ENCODE data around the gene ANKRD11.
"Not testable (repeated sequence)": the region's sequence is repeated elsewhere in the genome, so short reads cannot be mapped to it uniquely, and the experiment has no call there.

ANKRD11 gene

DNA sequence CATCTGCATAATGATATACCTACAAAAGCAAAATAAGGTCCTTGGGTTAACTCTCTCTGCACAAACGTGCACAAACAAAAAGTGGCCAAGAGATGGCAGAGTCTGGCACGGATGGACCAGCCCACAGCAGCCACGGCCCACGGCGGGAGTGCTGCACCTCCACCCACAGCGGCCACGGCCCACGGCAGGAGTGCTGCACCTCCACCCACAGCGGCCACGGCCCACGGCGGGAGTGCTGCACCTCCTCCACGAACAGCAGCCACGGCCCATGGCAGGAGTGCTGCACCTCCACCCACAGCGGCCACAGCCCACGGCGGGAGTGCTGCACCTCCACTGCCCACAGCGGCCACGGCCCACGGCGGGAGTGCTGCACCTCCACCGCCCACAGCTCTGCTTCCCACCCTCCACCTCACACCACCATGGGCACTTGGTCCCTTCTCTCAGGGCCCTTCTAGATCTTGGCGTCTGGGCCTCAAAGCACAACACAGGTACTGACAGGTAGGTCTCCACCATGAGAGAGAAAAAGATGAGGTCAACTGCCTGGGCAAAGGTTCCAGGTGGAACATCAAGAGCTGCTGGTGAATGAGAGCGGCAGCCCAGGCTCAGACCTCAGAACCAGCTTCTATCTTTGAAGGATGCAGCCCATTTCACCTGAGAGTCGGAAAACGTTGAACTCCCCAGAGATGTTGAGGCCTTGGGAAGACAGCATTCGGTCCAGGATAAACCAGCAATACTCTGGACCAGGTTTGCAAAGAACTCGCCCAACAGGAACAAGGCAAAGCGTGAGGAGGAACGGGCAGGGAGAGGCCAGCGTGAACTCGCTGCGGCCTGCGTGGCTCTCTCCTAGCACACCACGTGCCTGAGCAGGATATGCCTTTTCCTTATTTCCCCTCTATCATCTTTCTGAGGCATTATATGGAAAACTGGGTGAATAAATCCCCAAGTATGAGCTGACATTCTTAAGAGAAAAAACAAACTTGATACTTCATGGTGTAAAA lies 148.4 kb downstream of the ANKRD11 start:
- FAIRE-seq = no peak

DNA sequence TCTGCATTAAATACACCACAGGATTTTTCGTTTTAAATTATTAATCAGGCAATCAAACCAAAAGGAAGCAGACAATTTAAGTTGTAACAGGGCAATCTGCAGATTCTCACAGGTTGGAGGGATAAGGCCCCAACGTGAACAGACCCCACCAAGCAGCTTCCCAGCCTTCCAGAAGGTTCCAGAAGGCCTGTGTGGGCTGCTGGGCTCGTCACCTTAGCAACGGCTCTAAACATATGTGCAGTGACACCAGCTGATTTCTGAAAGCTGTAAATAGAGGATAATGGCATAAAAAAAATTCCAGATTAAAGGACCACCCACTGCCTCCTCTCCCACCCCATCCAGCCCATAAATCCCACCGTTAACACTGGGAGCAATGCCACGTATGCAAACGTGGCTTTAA lies 149.1 kb downstream of the ANKRD11 start:
- FAIRE-seq = no peak

DNA sequence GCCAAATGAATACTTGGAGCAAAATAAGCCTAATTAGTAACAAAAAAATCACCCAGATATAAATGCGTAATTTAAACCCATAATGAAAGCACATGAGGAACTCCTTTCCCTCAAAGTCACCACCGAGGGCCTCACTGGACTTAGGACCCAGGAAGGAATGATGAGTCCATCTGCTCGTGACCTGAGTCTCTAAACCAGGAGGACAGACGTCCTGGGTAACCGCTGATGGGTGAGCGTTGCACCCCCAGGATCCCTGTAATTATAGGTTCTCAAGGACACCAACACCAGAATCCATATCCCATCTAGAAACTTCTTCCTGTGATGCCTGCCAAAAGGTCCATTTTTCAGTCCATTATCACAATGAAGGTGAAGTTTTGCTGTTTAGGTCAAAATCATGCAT lies 151.5 kb downstream of the ANKRD11 start:
- FAIRE-seq = no peak

DNA sequence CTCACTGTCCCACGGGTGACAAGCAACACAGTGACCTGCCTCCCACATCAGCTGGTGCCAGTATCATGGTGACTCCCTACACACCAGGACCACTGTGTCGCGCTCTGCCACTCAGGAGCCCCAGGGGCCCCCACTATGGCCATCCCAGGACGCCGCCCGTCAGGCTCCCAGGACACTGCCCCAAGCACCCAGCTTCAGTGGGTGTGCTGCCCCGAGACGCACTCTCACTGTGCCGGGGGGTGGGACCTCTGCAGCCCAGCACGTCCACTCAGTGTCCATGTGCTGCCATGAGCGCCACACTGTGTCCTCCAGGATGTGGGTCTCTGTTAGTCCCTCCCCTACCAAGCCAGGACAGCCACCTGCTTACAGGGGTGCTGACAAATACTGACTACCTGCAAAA lies 152.4 kb downstream of the ANKRD11 start:
- no peak for FAIRE-seq

DNA sequence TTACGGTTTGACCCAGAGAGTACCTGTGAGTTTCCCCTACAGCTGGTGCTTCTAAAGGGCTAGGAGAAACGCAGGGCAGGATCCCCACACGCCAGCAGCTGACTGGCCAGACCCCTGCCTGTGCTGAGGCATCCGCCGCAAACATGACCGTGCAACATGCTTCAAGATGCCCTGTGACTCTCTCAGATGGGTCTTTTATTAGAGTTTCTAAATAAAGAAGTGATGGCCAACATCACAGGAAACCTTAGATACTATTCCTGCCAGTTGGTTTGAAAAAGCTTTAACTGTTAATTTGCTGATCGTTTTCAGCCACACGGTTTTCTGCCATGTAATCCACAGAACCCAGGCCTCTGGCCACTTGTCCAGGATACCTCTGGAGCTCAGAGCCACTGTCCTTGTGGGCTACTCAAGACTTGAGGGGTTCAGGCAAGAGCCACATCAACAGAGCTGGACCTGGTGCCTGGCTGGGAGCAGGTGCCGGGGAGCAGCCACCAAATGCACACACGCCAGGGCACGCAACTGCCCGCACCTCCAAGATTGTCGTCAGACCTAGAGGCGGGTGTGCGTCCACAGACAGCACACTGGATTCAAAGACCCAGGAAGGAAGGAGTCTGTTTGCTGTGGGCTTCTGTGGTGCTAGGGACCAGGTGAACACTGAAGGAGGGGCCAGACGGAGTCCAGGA lies 154.4 kb downstream of the ANKRD11 start:
- FAIRE-seq = no peak

DNA sequence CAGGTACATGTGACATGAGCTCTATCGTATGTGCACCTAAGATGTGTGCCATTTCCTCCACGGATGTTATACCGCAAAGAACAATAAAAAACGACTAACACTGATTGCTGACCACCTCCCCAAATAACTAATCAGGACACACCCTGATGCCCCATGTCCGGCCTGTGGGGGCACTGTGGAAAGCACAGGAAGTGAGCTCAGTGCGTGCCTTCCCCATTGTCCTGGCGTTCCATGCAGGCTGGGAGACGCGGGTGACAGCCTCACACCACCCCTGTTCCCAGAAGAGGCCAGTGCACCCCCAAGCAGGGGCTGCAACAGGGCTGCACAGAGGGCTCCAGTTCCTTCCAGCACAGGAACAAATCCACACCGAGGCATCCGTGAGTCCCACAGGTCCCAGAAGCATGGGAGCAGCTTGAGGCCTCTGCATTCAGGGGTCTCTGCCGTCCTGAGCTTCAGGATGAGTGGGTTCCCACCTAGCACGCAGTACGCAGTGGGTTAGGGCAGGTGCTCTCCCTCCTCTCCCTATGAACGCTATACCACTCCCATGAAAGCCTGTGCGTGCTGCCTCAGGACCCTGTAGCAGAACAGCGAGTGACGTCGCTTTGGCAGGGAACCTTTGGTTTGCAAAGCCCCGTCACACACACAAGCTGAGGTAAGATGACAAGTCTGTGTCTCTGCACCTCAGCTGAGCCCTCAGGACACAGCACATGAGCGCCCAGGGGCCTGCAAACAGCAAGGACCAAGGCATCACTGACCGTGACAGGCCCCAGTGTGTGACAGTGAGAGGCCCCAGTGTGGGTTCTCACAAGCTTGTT lies 155.2 kb downstream of the ANKRD11 start:
- FAIRE-seq = no peak

DNA sequence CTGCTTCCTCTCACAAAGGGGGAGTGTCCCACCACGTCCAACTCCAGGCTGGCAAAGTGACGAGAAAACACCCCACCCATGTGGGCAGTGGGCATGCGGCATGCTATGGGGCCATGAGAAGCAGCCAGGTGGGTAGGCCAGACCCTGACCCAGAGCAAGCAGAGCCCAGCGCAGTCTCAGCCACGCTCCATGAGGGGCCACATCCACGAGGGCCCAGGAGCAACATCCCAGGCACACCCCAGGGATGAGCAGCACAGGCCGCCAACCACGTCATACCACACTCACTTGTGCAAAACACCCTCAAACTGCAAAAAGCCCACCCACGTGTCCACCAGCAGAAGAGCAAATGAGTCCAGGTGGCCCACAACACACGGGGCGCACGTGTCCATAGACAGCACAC lies 155.9 kb downstream of the ANKRD11 start:
- FAIRE-seq = no peak

DNA sequence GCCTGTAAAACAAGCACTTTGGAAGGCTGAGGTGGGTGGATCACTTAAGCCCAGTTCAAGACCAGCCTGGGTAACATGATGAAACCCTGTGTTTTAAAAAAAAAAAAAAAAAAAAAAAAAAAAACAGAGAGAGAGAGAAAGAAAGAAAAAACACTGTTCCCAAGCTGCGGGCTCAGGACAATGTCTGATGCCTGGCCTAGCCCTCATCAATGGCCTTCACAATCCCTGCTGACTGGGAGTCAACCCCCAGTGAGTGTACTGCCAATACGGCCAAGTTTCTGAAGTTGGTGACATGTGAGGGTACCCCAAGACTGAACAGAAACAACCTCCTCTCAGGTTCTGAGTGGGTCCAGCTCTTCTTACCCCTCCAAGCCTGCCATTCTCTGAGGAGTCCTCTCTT lies 156.3 kb downstream of the ANKRD11 start:
- FAIRE-seq = no peak

DNA sequence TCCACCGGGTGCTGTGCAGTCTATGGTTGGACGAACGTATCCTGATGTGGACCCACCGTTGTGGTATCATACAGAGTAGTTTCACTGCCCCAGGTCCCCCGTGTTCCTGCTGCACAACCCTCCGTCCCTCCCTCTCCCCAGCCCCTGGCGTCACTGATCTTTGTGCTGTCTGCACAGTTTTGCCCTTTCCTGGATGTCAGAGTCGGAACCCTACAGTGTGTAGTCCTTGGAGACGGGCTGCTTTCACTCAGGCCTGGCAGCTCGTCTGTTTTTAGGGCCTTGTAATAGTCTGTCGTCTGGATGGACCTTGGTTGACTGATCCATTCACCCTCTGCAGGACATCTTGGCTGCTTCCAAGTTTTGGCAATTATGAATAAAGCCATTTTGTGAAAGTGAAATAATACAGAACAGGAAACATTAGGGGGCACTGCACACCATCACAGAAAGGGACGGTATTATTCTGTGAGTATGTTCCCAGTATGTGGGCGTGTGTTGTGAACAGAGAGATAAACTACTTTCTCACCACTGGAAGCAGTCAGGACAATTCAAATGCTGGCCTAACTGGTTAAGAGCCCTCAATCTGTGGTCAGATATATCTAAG lies 156.9 kb downstream of the ANKRD11 start:
- peak; percentile 72 for FAIRE-seq

DNA sequence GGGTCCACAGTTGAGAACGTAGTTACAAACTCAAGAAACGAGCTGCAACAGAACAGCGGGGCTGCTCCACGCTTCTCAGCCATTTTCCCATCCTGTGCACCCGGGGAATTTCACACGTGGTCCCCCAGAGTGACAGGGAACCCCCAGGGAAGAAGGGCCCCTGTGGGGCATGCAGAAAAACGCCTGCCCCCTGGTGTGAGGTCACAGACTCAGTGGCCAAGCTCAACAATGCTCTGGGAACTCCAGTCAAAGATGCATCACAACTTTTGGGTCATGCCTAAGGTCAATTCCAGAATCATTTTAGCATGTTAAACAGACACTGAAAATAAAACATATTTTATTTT lies 157.5 kb downstream of the ANKRD11 start:
- no peak for FAIRE-seq

DNA sequence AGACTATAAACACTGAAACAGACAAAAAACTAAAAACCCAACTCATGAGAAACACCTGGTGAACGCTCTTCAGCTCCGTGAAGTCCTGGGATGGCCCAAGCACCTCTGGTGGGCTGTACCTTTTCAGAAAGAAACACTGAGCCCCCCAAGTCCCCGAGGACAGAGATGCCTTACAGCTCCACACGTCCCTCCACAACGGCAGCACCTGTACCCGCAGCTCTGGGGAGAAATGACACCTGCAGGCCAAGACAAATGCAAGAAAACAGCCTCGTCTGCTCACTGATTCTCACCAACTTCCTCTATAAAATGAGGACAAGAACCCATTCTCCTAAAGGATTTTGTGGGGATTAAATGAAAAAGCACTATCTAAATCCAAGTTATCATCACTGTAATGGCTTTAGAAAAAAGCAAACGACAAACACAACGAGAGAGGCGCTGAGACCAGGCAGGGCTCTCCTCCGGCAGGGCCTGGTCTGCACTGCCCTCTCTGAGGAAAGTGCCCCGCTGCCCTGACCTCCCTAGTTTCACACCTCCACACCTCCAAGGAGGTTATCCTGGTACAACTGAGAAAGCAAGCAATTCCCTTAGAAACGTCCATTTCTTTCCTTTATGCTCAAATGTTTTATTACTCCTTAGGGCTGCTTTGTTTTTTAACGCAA lies 158.0 kb downstream of the ANKRD11 start:
- FAIRE-seq = no peak

DNA sequence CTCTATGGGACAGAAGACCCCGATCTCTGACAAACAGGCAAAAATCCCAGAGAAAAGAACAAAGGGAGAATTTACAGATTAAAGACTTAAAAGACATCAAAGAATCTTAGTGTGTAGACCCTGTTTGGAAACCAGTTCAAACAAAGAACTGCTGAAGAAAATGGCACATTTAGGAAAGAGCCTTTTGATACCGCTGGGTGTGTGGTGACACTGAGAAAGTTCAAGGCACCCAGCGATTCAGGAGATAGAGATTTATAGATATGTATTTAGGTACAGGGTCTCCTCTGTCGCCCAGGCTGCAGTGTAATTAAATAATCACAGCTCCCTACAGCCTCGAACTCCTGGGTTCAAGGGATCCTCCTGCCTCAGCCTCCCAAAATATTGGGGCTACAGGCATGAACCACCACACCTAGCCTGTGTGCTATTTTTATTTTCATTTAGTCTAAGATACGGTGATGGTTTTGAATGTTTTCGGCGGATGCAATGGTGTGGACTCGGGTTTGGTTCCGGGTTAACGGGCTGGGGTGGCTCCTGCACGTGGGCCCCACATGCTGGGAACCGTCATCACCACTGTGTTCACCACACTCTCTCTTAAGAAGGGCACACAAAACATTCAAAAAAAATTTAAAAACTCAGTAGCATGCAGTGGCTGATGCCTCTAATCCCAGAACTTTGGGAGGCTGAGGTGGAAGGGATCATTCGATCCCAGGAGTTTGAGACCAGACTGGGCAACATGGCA lies 158.8 kb downstream of the ANKRD11 start:
- FAIRE-seq = no peak

DNA sequence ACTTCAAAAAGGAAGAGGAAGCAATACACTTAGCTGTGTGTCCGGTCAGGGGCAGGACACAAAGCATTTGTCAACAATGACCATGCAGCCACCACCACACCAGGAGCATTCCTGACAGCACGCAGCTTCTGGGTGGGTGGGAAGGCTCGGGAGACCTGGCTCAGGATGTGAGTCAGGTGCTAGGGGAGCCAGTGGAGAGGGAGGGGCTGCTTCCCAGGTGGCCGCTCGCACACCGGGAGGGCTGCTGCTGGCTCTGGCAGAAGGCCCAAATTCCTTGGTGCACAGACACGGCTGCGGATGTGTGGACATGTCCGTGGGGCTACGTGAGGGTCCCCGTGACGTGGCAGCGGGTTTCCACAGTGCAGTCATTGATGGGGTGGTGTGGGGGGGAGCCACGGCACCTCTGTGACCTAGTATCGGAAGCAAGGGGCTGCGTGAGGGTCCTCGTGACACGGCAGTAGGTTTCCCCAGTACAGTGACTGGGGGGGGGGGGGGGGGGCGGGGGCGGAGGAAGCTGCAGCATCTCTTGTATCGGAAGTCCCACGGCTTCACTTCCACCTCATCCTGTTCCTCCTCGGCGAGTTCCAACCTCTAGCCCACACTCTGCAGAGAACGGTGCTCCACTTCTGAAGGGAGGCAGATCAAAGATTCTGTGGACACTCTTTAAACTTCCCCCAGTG lies 160.0 kb downstream of the ANKRD11 start:
- no peak for FAIRE-seq

DNA sequence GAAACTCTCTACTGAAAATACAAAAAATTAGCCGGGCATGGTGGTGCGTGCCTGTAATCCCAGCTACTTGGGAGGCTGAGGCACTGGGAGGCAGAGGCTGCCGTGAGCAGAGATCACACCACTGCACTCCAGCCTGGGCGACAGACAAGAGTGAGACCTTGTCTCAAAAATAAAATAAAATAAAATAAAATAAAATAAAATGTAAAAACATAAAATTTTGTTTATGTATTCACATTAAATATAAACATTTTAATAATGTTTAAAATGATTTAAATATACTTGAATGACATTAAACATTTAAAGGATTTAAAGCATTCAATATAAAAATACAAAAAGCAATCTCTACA lies 160.6 kb downstream of the ANKRD11 start:
- peak; percentile 39 for FAIRE-seq

DNA sequence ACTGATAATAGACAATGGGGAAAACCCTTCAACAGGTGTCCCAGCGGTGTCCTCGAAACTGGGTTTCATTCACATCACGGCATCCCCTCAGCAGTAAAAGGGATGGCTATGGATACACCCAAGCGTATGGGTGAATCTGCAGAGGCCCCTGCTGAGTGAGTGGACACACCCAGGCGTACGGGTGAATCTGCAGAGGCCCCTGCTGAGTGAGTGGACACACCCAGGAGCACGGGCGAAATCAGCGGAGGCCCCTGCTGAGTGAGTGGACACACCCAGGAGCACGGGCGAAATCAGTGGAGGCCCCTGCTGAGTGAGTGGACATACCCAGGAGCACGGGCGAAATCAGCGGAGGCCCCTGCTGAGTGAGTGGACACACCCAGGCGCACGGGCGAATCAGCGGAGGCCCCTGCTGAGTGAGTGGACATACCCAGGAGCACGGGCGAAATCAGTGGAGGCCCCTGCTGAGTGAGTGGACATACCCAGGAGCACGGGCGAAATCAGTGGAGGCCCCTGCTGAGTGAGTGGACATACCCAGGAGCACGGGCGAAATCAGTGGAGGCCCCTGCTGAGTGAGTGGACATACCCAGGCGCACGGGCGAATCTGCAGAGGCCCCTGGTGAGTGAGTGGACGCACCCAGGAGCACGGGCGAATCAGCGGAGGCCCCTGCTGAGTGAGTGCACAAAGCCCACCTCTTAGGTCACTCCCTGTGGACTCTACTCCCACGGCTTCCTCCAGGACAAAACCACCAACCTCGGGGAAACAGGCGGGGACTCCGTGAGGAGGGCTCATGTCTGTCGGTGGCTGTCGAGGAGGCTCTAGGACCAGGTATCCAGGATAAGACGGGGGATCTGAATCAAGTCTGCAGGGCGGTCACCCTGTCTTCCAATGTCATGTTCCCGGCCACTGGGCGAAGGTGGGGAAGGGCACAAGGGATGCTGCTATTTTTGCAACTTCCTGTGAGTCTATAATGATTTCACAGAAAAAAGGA lies 161.7 kb downstream of the ANKRD11 start:
- not testable (repeated sequence) for FAIRE-seq

DNA sequence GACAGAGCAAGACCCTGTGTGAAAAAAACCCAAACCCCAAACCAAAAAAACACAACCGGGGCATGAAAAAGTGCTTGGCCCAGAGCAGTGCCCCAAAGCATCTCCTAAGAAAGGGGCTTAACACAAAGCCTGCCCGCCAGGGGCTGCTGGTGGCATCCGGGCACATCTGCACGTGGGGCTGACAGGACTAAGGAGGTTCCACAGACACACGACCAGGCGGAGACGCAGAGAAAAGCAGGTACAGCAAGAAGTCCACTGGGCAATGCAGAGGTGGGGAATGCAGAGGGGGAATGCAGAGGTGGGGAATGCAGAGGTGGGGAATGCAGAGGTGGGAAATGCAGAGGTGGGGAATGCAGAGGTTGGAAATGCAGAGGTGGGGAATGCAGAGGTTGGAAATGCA lies 163.6 kb downstream of the ANKRD11 start:
- FAIRE-seq = no peak

DNA sequence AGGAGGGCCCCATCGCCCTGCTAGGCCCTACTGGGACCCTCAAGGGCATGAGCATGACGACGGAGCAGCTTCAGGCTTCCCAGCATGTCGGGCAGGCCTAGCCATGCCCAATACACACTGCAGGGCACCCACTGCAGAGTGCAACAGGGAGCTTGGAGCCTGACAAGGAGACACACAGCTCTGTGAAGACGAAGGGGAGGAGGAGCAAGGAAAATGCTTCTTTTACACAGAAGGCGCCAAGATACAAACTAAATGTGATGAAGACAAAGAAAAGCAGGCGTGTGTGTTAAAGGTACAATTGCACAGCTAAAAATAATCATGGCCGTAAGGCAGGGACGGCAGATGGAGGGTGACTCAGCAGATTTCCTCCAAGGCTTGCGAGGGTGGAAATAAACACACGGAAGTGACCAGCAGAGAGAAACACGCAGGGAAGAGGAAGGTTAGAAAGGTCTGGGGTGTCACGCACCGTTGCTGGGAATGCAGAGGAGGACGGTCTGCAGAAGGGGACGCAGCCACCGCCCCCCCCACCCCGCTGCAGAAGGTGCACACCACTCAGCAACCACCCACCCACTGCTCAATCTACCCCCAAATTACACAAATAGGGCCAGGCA lies 164.4 kb downstream of the ANKRD11 start:
- FAIRE-seq = no peak

DNA sequence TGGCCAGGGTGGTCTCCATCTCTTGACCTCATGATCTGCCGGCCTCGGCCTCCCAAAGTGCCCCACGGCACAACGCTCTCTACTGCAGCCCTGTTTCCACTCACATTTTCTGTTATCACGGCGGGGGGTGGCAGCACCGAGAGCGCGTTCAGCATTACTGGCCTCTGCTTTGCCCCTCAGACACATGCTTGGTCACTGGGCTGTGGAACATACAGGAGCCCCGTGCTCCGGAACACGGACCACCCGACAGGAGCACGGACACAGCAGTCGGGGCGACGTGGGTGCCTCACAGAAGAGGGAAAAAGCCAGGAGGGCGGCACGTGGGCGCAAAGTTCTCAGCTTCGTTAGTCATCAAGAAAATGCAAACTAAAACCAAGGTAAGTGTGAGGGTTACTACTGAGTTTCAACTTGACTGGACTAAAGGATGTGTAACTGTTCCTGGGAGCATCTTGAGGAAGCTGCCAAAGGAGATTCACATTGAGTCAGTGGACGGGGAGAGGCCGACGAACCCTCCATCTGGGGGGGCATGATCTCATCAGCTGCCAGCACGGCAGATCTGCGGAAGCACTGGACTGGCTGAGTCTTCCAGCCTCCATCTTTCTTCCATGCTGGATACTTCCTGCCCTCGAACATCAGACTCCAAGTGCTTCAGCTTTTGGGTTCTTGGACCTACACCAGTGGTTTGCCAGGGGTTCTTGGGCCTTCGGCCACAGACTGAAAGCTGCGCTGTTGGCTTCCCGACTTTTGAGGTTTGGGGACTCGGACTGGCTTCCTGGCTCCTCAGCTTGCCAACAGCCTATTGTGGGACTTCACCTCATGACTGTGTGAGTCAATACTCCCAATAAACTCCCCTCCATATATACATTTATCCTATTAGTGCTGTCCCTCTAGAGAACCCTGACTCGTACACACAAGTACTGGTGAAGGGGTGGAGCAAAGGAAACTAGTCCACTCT lies 166.0 kb downstream of the ANKRD11 start:
- no peak for FAIRE-seq
